ENCODE results near the gene HEATR5A.
"Not testable (repeated sequence)": the region's sequence is repeated elsewhere in the genome, so short reads cannot be mapped to it uniquely, and the experiment has no call there.

The HEATR5A gene

GRCh38 chr14:31312934-31313333 lies 107.4 kb downstream of the HEATR5A start:
- DNase-seq (ENCODE audit: insufficient read length) (no peak), FAIRE-seq (no peak)
- TF ChIP-seq TAF1 (IDR thresholded peaks at IDR 0.05; ENCODE audit: borderline replicate concordance, low read depth, low read length) (no peak), POLR2A (IDR thresholded peaks at IDR 0.05; ENCODE audit: low read depth, low read length) (no peak), POLR2AphosphoS5 (IDR thresholded peaks at IDR 0.05; ENCODE audit: low read depth, low read length) (no peak)

- not testable (repeated sequence) for DNase-seq (ENCODE audit: insufficient read length); FAIRE-seq
These were observed 108.0 kb downstream of the HEATR5A start for GRCh38 chr14:31312370-31312769.

GRCh38 chr14:31307618-31308017 lies 112.7 kb downstream of the HEATR5A start:
- FAIRE-seq (no peak), DNase-seq (ENCODE audit: insufficient read length) (no peak)
- TF ChIP-seq POLR2A (IDR thresholded peaks at IDR 0.05; ENCODE audit: low read depth, low read length): no peak
- TF ChIP-seq TAF1 (IDR thresholded peaks at IDR 0.05; ENCODE audit: borderline replicate concordance, low read depth, low read length): no peak
- TF ChIP-seq POLR2AphosphoS5 (IDR thresholded peaks at IDR 0.05; ENCODE audit: low read depth, low read length): no peak

- FAIRE-seq (no peak), DNase-seq (ENCODE audit: insufficient read length) (no peak)
- no peak for TF ChIP-seq POLR2A (IDR thresholded peaks at IDR 0.05; ENCODE audit: low read depth, low read length)
These were observed 113.2 kb downstream of the HEATR5A start for GRCh38 chr14:31307198-31307597.

- DNase-seq (ENCODE audit: insufficient read length): no peak
- no peak for FAIRE-seq
- TF ChIP-seq TAF1 (IDR thresholded peaks at IDR 0.05; ENCODE audit: borderline replicate concordance, low read depth, low read length) (no peak), POLR2A (IDR thresholded peaks at IDR 0.05; ENCODE audit: low read depth, low read length) (no peak), POLR2AphosphoS5 (IDR thresholded peaks at IDR 0.05; ENCODE audit: low read depth, low read length) (no peak)
These were observed 116.7 kb downstream of the HEATR5A start for GRCh38 chr14:31303654-31304053.

- no peak for FAIRE-seq
- DNase-seq (ENCODE audit: insufficient read length): no peak
- TF ChIP-seq POLR2A (IDR thresholded peaks at IDR 0.05; ENCODE audit: low read depth, low read length): no peak
- TF ChIP-seq TAF1 (IDR thresholded peaks at IDR 0.05; ENCODE audit: borderline replicate concordance, low read depth, low read length): no peak
These were observed 119.5 kb downstream of the HEATR5A start for GRCh38 chr14:31300883-31301282.

- FAIRE-seq (no peak), DNase-seq (ENCODE audit: insufficient read length) (no peak)
- TF ChIP-seq POLR2AphosphoS5 (IDR thresholded peaks at IDR 0.05; ENCODE audit: low read depth, low read length): no peak
- TF ChIP-seq TAF1 (IDR thresholded peaks at IDR 0.05; ENCODE audit: borderline replicate concordance, low read depth, low read length): no peak
- no peak for TF ChIP-seq POLR2A (IDR thresholded peaks at IDR 0.05; ENCODE audit: low read depth, low read length)
These were observed 120.1 kb downstream of the HEATR5A start for GRCh38 chr14:31300296-31300695.

GRCh38 chr14:31297701-31298344 lies 122.5 kb downstream of the HEATR5A start:
- FAIRE-seq (peak; percentile 58), DNase-seq (ENCODE audit: insufficient read length) (peak; percentile 9)
- no peak for TF ChIP-seq POLR2A (IDR thresholded peaks at IDR 0.05; ENCODE audit: low read depth, low read length)
- TF ChIP-seq POLR2AphosphoS5 (IDR thresholded peaks at IDR 0.05; ENCODE audit: low read depth, low read length): no peak
- TF ChIP-seq TAF1 (IDR thresholded peaks at IDR 0.05; ENCODE audit: borderline replicate concordance, low read depth, low read length): no peak

- DNase-seq (ENCODE audit: insufficient read length): no peak
- FAIRE-seq: no peak
- TF ChIP-seq TAF1 (IDR thresholded peaks at IDR 0.05; ENCODE audit: borderline replicate concordance, low read depth, low read length) (no peak), POLR2AphosphoS5 (IDR thresholded peaks at IDR 0.05; ENCODE audit: low read depth, low read length) (no peak), POLR2A (IDR thresholded peaks at IDR 0.05; ENCODE audit: low read depth, low read length) (no peak)
These were observed 123.2 kb downstream of the HEATR5A start for GRCh38 chr14:31297112-31297511.

- TF ChIP-seq POLR2A (IDR thresholded peaks at IDR 0.05; ENCODE audit: low read depth, low read length) (no peak), POLR2AphosphoS5 (IDR thresholded peaks at IDR 0.05; ENCODE audit: low read depth, low read length) (no peak), TAF1 (IDR thresholded peaks at IDR 0.05; ENCODE audit: borderline replicate concordance, low read depth, low read length) (no peak)
- no peak for FAIRE-seq
These were observed 125.5 kb downstream of the HEATR5A start for GRCh38 chr14:31294746-31295405.

GRCh38 chr14:31292937-31293616 lies 127.3 kb downstream of the HEATR5A start:
- TF ChIP-seq TAF1 (IDR thresholded peaks at IDR 0.05; ENCODE audit: borderline replicate concordance, low read depth, low read length): no peak
- TF ChIP-seq POLR2AphosphoS5 (IDR thresholded peaks at IDR 0.05; ENCODE audit: low read depth, low read length): no peak
- TF ChIP-seq POLR2A (IDR thresholded peaks at IDR 0.05; ENCODE audit: low read depth, low read length): no peak
- no peak for DNase-seq (ENCODE audit: insufficient read length)
- no peak for FAIRE-seq

More at GRCh38 chr14:31294746-31295405, 125.5 kb downstream of the HEATR5A start:
- no peak for DNase-seq (ENCODE audit: insufficient read length)

- DNase-seq (ENCODE audit: insufficient read length) (no peak), FAIRE-seq (no peak)
- no peak for TF ChIP-seq POLR2AphosphoS5 (IDR thresholded peaks at IDR 0.05; ENCODE audit: low read depth, low read length)
- TF ChIP-seq TAF1 (IDR thresholded peaks at IDR 0.05; ENCODE audit: borderline replicate concordance, low read depth, low read length): no peak
- no peak for TF ChIP-seq POLR2A (IDR thresholded peaks at IDR 0.05; ENCODE audit: low read depth, low read length)
These were observed 129.1 kb downstream of the HEATR5A start for GRCh38 chr14:31291210-31291609.
